Stomach smooth muscle (tissue), 2 donors: ENCODE results near the gene DPP3.
"Not testable (repeated sequence)": the region's sequence is repeated elsewhere in the genome, so short reads cannot be mapped to it uniquely, and the experiment has no call there.

Experiments used
- H3K27ac ChIP-seq: one replicate; pipeline ENCODE4 v1.7.0; 2013; ENCODE audit warnings: mild to moderate bottlenecking, low read length, inconsistent platforms
- H3K27me3 ChIP-seq, 2 donors: one replicate each; pipeline ENCODE4 v1.7.0; 2013; ENCODE audit warnings: low read length in 2 of 2; ENCODE audit not compliant: insufficient read depth in 2 of 2, control insufficient read depth in 1 of 2
- H3K36me3 ChIP-seq, 2 donors: one replicate each; pipeline ENCODE4 v1.7.0; 2013; ENCODE audit warnings: low read length in 2 of 2; ENCODE audit not compliant: control insufficient read depth in 2 of 2, insufficient read depth in 2 of 2
- H3K4me1 ChIP-seq: one replicate; pipeline ENCODE4 v1.7.0; 2013; ENCODE audit warnings: low read length; ENCODE audit not compliant: control insufficient read depth, insufficient read depth
- H3K4me3 ChIP-seq, 2 donors: one replicate each; pipeline ENCODE4 v1.7.0; 2013; ENCODE audit warnings: low read length in 2 of 2
- H3K9ac ChIP-seq, 2 donors: one replicate each; pipeline ENCODE4 v1.7.0; 2013; ENCODE audit warnings: low read length in 2 of 2, mild to moderate bottlenecking in 1 of 2
- H3K9me3 ChIP-seq, 2 donors: one replicate each; pipeline ENCODE4 v1.7.0; 2013; ENCODE audit warnings: low read length in 2 of 2; ENCODE audit not compliant: control insufficient read depth in 2 of 2
- donor health status: healthy.
- donor health status: Pancreatic carcinoma.

The DPP3 gene

GRCh38 chr11:66539870-66540213, 59.6 kb downstream of the DPP3 start:
- Histone ChIP-seq H3K27ac (no peak overlapping the region), H3K4me1 (peaks cover 14% of the 10 kb centered on the region), H3K9ac (no peak overlapping the region), H3K36me3 (peaks cover 16 to 17% of the 10 kb centered on the region in 2 donors), H3K27me3 (no peaks in the 10 kb centered on the region), H3K4me3 (no peak overlapping the region), H3K9me3 (no peaks in the 10 kb centered on the region)

- Histone ChIP-seq H3K4me1 (peaks cover 22% of the 10 kb centered on the region), H3K36me3 (peaks cover 13 to 16% of the 10 kb centered on the region in 2 donors)
- H3K4me3 ChIP-seq, H3K27me3 ChIP-seq, H3K9ac ChIP-seq, H3K9me3 ChIP-seq, H3K27ac ChIP-seq: not testable (repeated sequence)
Observed at GRCh38 chr11:66540598-66540997, 60.4 kb downstream of the DPP3 start.

GRCh38 chr11:66541892-66542291, 61.7 kb downstream of the DPP3 start:
- no peak overlapping the region for H3K4me3 ChIP-seq
- peaks cover 13 to 14% of the 10 kb centered on the region in 2 donors for H3K36me3 ChIP-seq
- H3K4me1 ChIP-seq, result peaks cover 32% of the 10 kb centered on the region
- H3K27ac ChIP-seq, result no peak overlapping the region
- H3K27me3 ChIP-seq, result no peaks in the 10 kb centered on the region
- H3K9me3 ChIP-seq, result no peaks in the 10 kb centered on the region
- H3K9ac ChIP-seq, result no peak overlapping the region

- Histone ChIP-seq H3K4me3 (no peak overlapping the region), H3K4me1 (peaks cover 33% of the 10 kb centered on the region), H3K9me3 (no peaks in the 10 kb centered on the region), H3K36me3 (peaks cover 13 to 14% of the 10 kb centered on the region in 2 donors), H3K27me3 (no peaks in the 10 kb centered on the region), H3K9ac (no peak overlapping the region), H3K27ac (no peak overlapping the region)
Observed at GRCh38 chr11:66542362-66542761, 62.1 kb downstream of the DPP3 start.

GRCh38 chr11:66543263-66544107, 63.3 kb downstream of the DPP3 start:
- peak overlapping the region in 1 of 2 donors; percentile 47 for H3K9ac ChIP-seq
- H3K4me3 ChIP-seq, result peak overlapping the region in 1 of 2 donors; percentile 44
- H3K27me3 ChIP-seq, result no peaks in the 10 kb centered on the region
- H3K27ac ChIP-seq, result no peak overlapping the region
- H3K4me1 ChIP-seq, result peaks cover 33% of the 10 kb centered on the region
- H3K9me3 ChIP-seq, result no peaks in the 10 kb centered on the region
- H3K36me3 ChIP-seq, result peaks cover 13 to 14% of the 10 kb centered on the region in 2 donors

GRCh38 chr11:66544952-66545351, 64.7 kb downstream of the DPP3 start:
- Histone ChIP-seq H3K4me3 (peak overlapping the region; percentile 73 to 80), H3K36me3 (peaks cover 13 to 14% of the 10 kb centered on the region in 2 donors), H3K9ac (peak overlapping the region; percentile 78 to 81), H3K4me1 (peaks cover 33% of the 10 kb centered on the region)
- H3K27ac ChIP-seq, H3K9me3 ChIP-seq, H3K27me3 ChIP-seq: not testable (repeated sequence)

GRCh38 chr11:66545701-66546367, 65.6 kb downstream of the DPP3 start, which contains the start of gene ZDHHC24:
ZDHHC24 (minus strand) TSS chr11:66546048; CDS start chr11:66546003, 45 bp downstream.
- H3K4me1 ChIP-seq, result peaks cover 33% of the 10 kb centered on the region
- H3K9ac ChIP-seq, result peak within 1 kb of the TSS; percentile 78 to 81
- no peaks in the 10 kb centered on the region for H3K9me3 ChIP-seq
- H3K4me3 ChIP-seq, result peak within 1 kb of the TSS; percentile 75 to 80
- peak within 1 kb of the TSS; percentile 60 for H3K27ac ChIP-seq
- H3K27me3 ChIP-seq, result no peaks in the 10 kb centered on the region
- H3K36me3 ChIP-seq, result peaks cover 11 to 14% of the 10 kb centered on the region in 2 donors

- peaks cover 33% of the 10 kb centered on the region for H3K4me1 ChIP-seq
- H3K9ac ChIP-seq, result peak within 1 kb of the TSS; percentile 78 to 81
- no peaks in the 10 kb centered on the region for H3K27me3 ChIP-seq
- peak within 1 kb of the TSS; percentile 75 to 80 for H3K4me3 ChIP-seq
- H3K36me3 ChIP-seq, result peaks cover 10 to 14% of the 10 kb centered on the region in 2 donors
- H3K27ac ChIP-seq, result peak within 1 kb of the TSS; percentile 60
- H3K9me3 ChIP-seq, result no peaks in the 10 kb centered on the region
Observed at GRCh38 chr11:66546368-66546965, 66.2 kb downstream of the DPP3 start, which contains the start of gene ACTN3. ACTN3 (plus strand) TSS chr11:66546903; CDS start chr11:66546938, 35 bp downstream.

- no peak overlapping the region for H3K27ac ChIP-seq
- H3K27me3 ChIP-seq, result no peaks in the 10 kb centered on the region
- H3K4me3 ChIP-seq, result no peak overlapping the region
- H3K9me3 ChIP-seq, result no peaks in the 10 kb centered on the region
- H3K4me1 ChIP-seq, result peaks cover 33% of the 10 kb centered on the region
- no peak overlapping the region for H3K9ac ChIP-seq
- peaks cover 5 to 13% of the 10 kb centered on the region in 2 donors for H3K36me3 ChIP-seq
Observed at GRCh38 chr11:66546966-66547661, 66.9 kb downstream of the DPP3 start.

- Histone ChIP-seq H3K9ac (no peak overlapping the region), H3K4me3 (no peak overlapping the region), H3K27ac (no peak overlapping the region), H3K36me3 (peaks cover 2 to 8% of the 10 kb centered on the region in 2 donors), H3K27me3 (no peaks in the 10 kb centered on the region), H3K4me1 (peaks cover 33% of the 10 kb centered on the region), H3K9me3 (no peaks in the 10 kb centered on the region)
Observed at GRCh38 chr11:66547662-66548009, 67.4 kb downstream of the DPP3 start.
